Measurements from ENCODE around the gene MYL5. TPM values are rescaled to one million over a fixed set of nuclear protein-coding genes. Genes with fewer than 3 reads are reported as not detected.

The MYL5 gene
- total and polyA plus RNA-seq, 12 donors, result 5.9 to 77.6 (median 21.5) TPM

GRCh38 chr4:661231-661630 is 13.1 kb upstream of the MYL5 start:
- H3K9me3 ChIP-seq (replicated peaks in 1 of 3), result no peaks in the 10 kb centered on the region
- no peak for TF ChIP-seq POLR2A (IDR thresholded peaks at IDR 0.05)
- no peak for TF ChIP-seq CTCF (IDR thresholded peaks at IDR 0.05)
- WGBS, 4 donors, result 71 to 91% (median 84%) methylated on average over 3 of the region's 3 CpGs
- H3K36me3 ChIP-seq (replicated peaks in 1 of 2), result no peaks in the 10 kb centered on the region
- intact Hi-C loops (cut with DNase I), result no loop called here
- no peak for DNase-seq
- H3K27me3 ChIP-seq, result peaks cover 6% of the 10 kb centered on the region
- no peak overlapping the region for H3K4me3 ChIP-seq
- H3K4me1 ChIP-seq (replicated peaks in 1 of 2), result no peaks in the 10 kb centered on the region
- no peak overlapping the region for H3K27ac ChIP-seq

GRCh38 chr4:661881-662761 is 12.2 kb upstream of the MYL5 start:
- Histone ChIP-seq H3K27me3 (peaks cover 6% of the 10 kb centered on the region), H3K36me3 (replicated peaks in 1 of 2) (no peaks in the 10 kb centered on the region), H3K4me3 (no peak overlapping the region), H3K9me3 (replicated peaks in 1 of 3) (no peaks in the 10 kb centered on the region), H3K27ac (no peak overlapping the region), H3K4me1 (replicated peaks in 1 of 2) (no peaks in the 10 kb centered on the region)
- TF ChIP-seq CTCF (IDR thresholded peaks at IDR 0.05) (no peak), POLR2A (IDR thresholded peaks at IDR 0.05) (no peak)
- intact Hi-C loops (cut with DNase I), result no loop called here
- 87 to 95% (median 93%) methylated on average over 28 to 42 of the region's 42 CpGs for WGBS, 4 donors
- DNase-seq, result peak in 1 of 7 donors; percentile 11

- peaks cover 6% of the 10 kb centered on the region for H3K27me3 ChIP-seq
- H3K4me1 ChIP-seq (replicated peaks in 1 of 2), result no peaks in the 10 kb centered on the region
- peak in 1 of 7 donors; percentile 12 for DNase-seq
- no peak overlapping the region for H3K27ac ChIP-seq
- H3K9me3 ChIP-seq (replicated peaks in 1 of 3), result no peaks in the 10 kb centered on the region
- intact Hi-C loops (cut with DNase I), result no loop called here
- H3K36me3 ChIP-seq (replicated peaks in 1 of 2), result no peaks in the 10 kb centered on the region
- 44 to 76% (median 47%) methylated on average over 3 to 20 of the region's 20 CpGs for WGBS, 4 donors
- H3K4me3 ChIP-seq, result peak overlapping the region in 1 of 4 donors; percentile 55
- TF ChIP-seq CTCF (IDR thresholded peaks at IDR 0.05) (no peak), POLR2A (IDR thresholded peaks at IDR 0.05) (no peak)
These were observed 11.3 kb upstream of the MYL5 start for GRCh38 chr4:663046-663437.

- Histone ChIP-seq H3K4me1 (replicated peaks in 1 of 2) (no peaks in the 10 kb centered on the region), H3K4me3 (peak overlapping the region in 2 of 4 donors; percentile 26 to 55), H3K36me3 (replicated peaks in 1 of 2) (no peaks in the 10 kb centered on the region), H3K27me3 (peaks cover 6% of the 10 kb centered on the region), H3K27ac (peak overlapping the region in 1 of 5 donors; percentile 59), H3K9me3 (replicated peaks in 1 of 3) (no peaks in the 10 kb centered on the region)
- intact Hi-C loops (cut with DNase I), result no loop called here
- TF ChIP-seq POLR2A (IDR thresholded peaks at IDR 0.05) (no peak), CTCF (IDR thresholded peaks at IDR 0.05) (no peak)
- WGBS, 4 donors, result 1 to 3% (median 2%) methylated on average over 32 to 80 of the region's 80 CpGs; no CpG with 5 or more reads in 1 of the 4 donors
- peak in 4 of 7 donors; percentile 20 to 66 (median 30) for DNase-seq
These were observed 10.6 kb upstream of the MYL5 start for GRCh38 chr4:663438-664428.
